Muscle of back (tissue), 13 donors: ENCODE measurements around the gene FAM43B. TPM values are rescaled to one million over a fixed set of nuclear protein-coding genes. Genes with fewer than 3 reads are reported as not detected.
A peak's percentile ranks its signal among the peaks of the same experiment; 100 is the strongest.
"Not testable (repeated sequence)": the region's sequence is repeated elsewhere in the genome, so short reads cannot be mapped to it uniquely, and the experiment has no call there.

ENCODE experiments used
- DNase-seq, 3 donors: peaks; one replicate each; pipeline versions ENCODE4 v3.0.0 to v3.0.0-alpha.2; 2013
- long read RNA-seq, 9 donors: transcript quantifications; one replicate each; lab custom pipeline, GENCODE V29; 2026
- polyA plus RNA-seq, 10 donors: library from polyadenylated mRNA; unstranded; fragments of 120-200 nt; gene quantifications; one replicate each; pipeline ENCODE4 v1.2.1, GENCODE V29; 2013; ENCODE audit not compliant: insufficient read length in 10 of 10

The FAM43B gene
- 1 to 10 TPM in 4 of 10 donors, under 1 TPM in 6; 0.30 to 2.4 (median 0.81) TPM for polyA plus RNA-seq
- long read RNA-seq, donor 1: 0 reads
- long read RNA-seq, donor 2, partial matches to known transcripts: 0 of 2 reads
- long read RNA-seq, donor 2, other reads (novel, unspliced or antisense): 0 of 2 reads
- long read RNA-seq, donor 3: 0 reads
- long read RNA-seq, donor 4, partial matches to known transcripts: 0 of 2 reads
- long read RNA-seq, donor 4, other reads (novel, unspliced or antisense): 0 of 2 reads
- long read RNA-seq, donor 5, partial matches to known transcripts: 0 of 3 reads
- long read RNA-seq, donor 5, other reads (novel, unspliced or antisense): 0 of 3 reads
- long read RNA-seq, donor 6, partial matches to known transcripts: 0 of 2 reads
- long read RNA-seq, donor 6, other reads (novel, unspliced or antisense): 0 of 2 reads
- long read RNA-seq, donor 7, partial matches to known transcripts: 0 of 1 reads
- long read RNA-seq, donor 7, other reads (novel, unspliced or antisense): 0 of 1 reads
- long read RNA-seq, donor 8, partial matches to known transcripts: 0 of 2 reads
- long read RNA-seq, donor 8, other reads (novel, unspliced or antisense): 0 of 2 reads
- long read RNA-seq, donor 9: 0 reads

GRCh38 chr1:20551945-20552727, at the start of gene FAM43B:
FAM43B (plus strand) TSS chr1:20552573; CDS start chr1:20552974, 401 bp downstream.
- peak; percentile 53 to 93 (median 87) for DNase-seq

DNA sequence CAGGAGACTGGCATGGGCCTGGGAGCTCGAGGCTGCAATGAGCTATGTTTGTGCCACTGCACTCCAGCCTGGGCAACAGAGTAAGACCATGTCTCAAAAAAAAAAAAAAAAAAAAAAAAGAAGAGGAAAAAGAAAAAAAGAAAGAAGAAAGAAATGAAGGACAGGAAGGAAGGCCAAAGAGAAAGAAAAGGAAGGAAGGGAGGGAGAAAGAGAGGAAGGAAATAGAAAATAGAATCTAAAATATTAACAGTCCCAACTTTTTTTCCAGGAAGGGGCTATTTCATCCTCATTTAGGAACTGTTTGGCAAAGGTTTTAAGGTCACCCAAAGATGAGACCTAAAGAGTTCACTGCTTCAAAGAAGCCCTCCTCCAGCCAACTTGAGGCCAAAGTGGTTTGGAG, 46.9 kb upstream of the FAM43B start:
- DNase-seq: no peak

- DNase-seq: no peak
Measured at GRCh38 chr1:20507248-20507563, 45.2 kb upstream of the FAM43B start.

- peak; percentile 91 to 98 (median 97) for DNase-seq
Measured at GRCh38 chr1:20507564-20508410, 44.6 kb upstream of the FAM43B start, which contains the start of gene MUL1. MUL1 (minus strand) TSS chr1:20508151; CDS start chr1:20508024, 127 bp downstream.

DNA sequence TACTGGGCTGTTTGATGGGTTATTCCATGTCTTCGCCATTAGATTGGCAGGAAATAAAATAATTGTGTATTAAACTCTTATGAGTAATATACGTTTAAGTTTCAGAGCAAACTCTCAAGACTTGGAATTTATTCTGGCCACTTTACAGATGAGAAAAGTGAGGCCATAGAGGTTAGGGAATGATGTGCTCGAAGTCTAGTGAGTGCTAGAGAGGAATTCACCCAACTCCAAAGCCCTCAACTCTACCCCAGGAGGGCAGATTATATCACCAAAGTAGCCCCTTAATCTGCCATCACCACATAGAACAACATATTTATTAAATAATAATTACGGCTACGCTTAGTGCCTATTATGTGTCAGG, 44.0 kb upstream of the FAM43B start:
- no peak for DNase-seq

DNA sequence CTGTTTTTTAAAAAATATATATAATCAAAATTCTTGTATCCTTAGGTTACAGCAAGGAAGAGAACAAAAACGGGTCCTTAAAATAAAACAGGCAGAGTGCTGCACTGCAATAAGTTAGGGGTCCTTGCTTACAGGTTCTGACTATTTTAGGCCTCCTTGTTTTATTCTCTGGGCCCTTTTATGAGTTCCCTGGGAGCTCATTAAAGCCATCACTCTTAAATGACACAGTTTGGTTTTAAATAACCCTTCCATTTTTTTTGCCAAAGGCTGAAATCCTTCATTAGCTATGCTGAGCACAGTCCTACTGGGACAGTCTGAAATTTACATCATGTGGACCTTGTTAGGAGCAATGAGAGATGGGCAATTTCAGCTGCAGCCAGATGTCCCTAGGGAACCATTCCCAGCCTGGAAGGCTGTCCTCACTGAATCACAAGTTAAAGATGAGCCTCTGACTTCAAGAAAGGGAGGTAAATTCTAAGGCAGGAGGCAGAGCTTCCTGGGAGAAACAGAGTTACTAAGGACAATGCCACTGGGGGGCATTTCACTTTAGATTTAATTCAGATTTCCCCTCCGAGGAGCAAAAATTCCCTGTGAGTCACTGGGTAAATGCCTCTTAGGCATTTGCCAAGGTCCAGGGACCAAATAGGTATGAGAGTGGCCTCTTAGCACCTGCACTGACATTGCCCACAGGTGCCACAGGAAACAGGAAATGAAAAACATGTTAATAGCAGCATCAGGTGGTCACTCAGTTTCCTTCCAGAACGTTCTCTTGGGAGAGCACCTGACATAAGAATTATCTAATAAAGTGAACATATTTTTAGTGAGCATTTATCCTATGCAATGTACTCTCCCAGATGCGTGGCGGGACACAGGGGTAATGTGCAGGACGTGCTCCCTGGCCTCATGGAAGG, 40.6 kb upstream of the FAM43B start:
- no peak for DNase-seq

DNA sequence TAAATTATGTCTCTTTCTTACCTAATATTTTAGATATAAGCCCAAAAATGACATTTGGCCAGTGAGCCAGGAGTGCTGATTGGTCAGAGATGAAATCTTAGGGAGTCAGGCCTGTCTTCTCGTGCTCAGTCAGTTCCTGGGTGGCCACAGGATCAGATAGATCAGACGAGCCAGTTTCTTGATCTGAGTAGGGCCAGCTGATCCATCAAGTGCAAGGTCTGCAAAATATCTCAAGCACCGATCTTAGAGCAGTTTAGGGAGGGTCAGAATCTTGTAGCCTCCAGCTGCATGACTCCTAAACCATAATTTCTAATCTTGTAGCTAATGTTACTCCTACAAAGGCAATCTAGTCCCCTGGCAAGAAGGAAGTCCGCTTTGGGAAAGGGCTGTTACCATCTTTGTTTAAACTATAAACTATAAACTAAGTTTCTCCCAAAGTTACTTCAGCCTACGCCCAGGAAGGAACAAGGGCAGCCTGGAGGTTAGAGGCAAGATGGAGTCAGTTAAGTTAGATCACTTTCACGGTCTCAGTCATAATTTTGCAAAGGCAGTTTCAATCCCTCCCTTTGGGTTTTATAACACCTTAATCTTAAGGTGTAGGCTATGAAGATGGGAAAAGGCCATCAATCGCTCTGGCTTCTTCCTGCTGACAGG, 32.6 kb upstream of the FAM43B start:
- DNase-seq: not testable (repeated sequence)

DNA sequence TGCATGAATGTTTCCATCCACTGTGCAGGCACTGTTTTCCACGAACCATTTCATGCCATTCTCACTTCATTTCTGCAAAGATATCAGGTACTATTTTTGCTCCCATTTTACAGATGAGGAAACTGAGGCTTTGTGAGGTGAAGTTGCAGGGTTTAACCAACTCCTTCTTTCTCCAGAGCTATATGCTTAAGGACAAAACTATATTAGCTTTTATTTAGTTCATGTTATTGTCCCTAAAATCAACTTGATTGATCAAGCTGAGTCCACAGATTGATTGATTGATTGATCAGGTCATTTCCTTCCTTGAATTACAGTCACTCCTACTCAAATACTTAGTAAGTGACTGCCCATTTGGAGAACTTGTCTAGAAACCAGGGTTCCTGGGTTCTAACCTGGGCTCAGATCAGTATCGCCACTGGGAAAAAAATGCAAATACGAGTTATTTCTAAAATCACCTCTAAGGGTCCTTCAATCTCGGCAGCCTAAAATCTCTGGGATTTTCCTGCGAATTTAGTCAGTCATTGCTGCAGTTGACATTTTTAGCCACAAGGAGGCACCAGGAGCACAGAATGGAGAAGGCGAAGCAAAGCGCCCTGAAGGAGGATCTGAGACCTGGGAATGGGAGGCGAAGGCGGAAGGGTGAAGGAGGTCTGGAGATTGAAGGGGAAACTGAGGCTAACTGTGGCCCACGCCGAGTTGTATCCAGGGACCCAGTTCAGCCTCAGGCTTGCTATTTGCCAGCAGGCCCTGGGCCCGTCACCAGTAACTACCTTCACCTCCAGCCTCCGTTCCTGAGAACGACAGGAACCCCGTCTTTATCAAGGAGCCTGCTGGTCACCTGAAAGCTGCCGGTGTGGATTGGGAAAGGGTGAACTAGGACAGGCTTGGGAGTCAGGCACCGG, 30.2 kb upstream of the FAM43B start:
- peak; percentile 70 to 90 (median 84) for DNase-seq

DNA sequence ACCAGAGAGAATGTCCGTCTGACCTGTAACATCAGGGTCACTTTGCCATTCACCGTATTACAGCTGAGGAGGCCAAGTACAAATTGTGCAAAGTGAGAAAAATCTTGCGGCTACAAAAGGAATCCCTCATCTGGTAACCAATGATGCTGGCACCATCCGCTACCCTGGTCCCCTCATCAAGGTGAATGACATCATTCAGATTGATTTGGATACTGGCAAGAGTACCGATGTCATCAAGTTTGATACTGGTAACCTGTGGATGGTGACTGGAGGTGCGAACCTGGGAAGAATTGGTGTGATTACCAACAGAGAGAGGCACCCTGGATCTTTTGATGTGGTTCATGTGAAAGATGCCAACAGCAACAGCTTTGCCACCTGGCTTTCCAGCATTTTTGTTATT, 26.1 kb upstream of the FAM43B start:
- DNase-seq: no peak

DNA sequence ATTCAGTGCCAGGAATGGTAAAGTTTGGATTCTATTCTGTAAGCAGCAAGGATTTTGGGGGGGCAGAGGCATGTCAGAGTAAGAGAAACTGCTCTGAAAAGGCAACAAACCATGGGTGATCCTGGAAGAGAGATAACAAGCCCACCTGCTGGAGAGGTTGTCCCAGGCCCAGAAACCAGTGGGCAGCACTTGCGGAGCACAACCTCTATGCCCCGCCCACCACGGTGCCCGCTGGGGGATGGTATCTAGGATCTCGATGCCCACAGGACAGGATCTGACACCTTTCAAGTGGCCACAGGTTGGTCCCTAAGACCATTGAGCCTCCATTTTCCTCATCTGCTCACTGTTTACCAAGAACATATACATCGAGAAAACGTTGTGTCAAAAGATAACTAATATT, 24.2 kb upstream of the FAM43B start:
- no peak for DNase-seq

DNA sequence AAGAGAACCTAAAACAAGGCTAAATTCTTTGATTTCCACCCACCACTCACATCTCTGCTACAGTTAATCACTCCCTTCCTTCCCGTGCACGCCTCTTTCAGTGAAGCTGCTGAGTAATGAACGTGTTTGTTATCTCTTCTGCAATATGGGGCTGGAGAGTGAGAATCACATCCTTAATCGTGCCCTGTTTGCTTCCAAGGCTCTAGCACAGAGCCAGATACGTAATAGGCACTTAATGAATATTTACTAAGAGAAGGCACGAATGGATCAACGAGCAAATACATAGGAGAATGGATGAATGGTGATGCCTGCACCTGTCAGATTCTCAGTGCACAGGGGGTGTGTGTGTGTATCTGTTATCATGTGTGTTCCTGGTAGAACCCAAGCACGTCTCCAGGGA, 22.1 kb upstream of the FAM43B start:
- no peak for DNase-seq

- DNase-seq: no peak
Measured at GRCh38 chr1:20530901-20531300, 21.5 kb upstream of the FAM43B start.

- no peak for DNase-seq
Measured at GRCh38 chr1:20533635-20534034, 18.7 kb upstream of the FAM43B start.

DNA sequence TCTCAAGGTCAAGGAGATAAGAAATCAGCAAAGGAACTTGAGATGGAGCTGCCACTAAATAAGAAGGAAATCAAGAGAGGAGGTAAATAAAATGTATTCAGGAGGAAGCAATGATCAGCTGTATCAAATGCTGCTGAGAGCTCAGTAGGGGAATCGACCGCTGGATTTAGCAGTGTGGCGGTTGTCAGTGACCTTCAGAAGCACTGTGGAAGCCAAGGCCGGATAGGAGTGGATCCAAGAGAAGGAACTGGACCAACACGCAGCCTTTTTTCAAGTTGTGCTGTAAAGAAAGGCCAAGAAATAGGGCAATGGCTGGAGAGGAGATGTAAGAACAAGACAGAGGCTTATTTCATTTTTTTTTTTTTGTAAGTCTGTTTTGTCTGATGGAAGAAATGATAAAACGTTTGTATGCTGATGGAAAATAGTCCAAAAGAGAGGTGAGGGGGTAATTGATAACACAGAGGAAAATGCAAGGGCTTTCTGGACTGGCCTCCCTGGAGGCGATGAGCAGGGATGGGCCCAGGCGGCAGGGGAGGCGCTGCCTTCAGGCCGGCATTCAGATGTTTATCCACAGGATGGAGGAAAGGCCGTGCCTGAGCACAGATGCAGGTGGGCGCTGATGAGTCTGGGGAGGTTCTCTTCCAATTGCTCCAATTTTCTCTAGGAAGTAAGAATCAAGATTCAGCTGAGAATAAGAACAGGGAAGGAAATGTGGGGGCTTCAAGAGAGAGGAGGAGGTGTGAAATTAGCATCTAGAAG, 17.5 kb upstream of the FAM43B start:
- peak in 1 of 3 donors; percentile 3 for DNase-seq

GRCh38 chr1:20538227-20538626, 14.1 kb upstream of the FAM43B start:
- DNase-seq: no peak

DNA sequence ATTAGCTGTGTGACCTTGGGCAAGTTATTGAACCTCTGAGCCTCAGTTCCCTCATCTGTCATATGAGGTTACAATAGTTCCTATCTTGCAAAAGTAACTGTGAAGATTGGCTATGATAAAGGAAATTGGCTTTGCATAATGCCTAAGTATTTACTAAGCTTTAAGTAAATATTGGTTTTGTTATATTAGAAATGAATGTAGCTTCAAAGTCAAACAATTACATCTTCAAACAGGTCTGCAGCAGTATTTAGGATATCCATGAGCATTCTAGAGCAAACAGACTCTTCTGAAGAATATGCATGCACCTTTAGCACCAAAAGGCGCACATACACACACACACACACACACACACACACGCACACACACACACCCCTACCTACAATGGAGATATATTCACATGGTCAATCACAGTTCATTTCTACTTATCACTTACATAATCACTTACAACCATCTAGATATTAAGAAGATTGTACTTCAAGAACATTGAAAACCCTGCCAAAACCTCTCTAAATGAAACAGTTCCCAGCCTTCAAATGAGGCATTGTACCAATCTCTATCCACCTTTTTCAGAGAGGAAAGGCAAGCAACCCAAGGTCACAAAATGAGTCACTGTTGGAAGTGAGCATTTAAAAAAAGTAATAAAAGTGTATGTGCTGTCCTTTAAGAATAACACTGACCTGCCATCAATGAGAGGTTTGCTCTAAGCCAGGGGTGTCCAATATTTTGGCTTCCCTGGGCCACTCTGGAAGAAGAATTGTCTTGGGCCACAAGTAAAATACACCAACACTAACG, 13.4 kb upstream of the FAM43B start:
- no peak for DNase-seq

DNA sequence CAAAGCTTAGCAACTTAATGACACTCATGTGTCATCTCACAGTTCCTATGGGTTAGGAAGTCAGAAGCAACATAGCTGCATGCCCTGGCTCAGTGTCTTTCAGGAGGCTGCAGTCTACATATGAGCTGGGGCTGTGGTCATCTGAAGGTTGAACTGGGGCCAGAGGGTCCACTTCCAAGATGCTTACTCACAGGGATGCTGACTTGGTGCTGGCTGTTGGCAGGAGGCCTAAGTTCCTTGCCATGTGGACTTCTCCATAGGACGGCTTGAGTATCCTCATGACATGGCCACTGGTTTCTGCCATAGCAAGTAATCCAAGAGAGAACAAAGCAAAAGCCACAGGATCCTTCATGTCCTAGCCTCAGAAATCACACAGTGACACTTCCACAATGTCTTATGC, 12.1 kb upstream of the FAM43B start:
- DNase-seq: no peak
